ENCODE results near the gene PRPS1.

The PRPS1 gene

DNA sequence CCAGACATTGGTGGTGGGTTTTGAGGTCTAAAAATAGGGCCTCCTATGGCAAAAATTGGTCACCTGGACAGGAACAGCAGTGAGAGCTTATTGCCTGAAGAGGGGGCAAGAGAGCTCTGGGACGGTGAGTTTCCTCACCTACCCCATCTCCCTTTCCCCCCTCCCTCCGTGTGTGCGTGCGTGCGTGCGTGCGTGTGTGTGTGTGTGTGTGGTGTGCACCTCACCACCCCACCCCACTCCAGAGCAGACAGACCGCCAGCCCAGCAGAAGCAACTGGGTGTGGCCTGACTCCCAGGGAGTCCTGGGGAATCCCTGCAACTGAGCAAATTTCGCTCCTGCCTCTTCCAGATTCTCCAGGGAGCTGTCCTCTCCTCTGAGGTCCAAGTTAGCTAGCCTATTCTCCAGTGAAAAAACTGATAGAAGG, 44.7 kb downstream of the PRPS1 start (continued):
- TF ChIP-seq OSR2 (tag by site-specific recombination; IDR thresholded peaks at IDR 0.05) (peak; percentile 55), ZNF560 (tag by site-specific recombination; IDR thresholded peaks at IDR 0.05; ENCODE audit: borderline replicate concordance) (no peak), ZNF10 (tag by site-specific recombination; IDR thresholded peaks at IDR 0.05) (no peak), ZNF768 (tag by site-specific recombination; IDR thresholded peaks at IDR 0.05) (no peak; the same call in 1 of the 2 replicates), ZNF37A (tag by site-specific recombination; IDR thresholded peaks at IDR 0.05) (no peak), SCRT2 (tag by site-specific recombination; IDR thresholded peaks at IDR 0.05) (no peak), ZNF48 (tag by site-specific recombination; IDR thresholded peaks at IDR 0.05) (no peak), ZEB2 (tag by site-specific recombination; IDR thresholded peaks at IDR 0.05) (peak; percentile 72), ZSCAN30 (tag by site-specific recombination; IDR thresholded peaks at IDR 0.05) (peak; percentile 90), ZSCAN16 (tag by site-specific recombination; IDR thresholded peaks at IDR 0.05) (no peak), ZBTB8A (tag by site-specific recombination; IDR thresholded peaks at IDR 0.05) (peak; percentile 37; the same call in 1 of the 2 replicates), ZNF311 (tag by site-specific recombination; IDR thresholded peaks at IDR 0.05; ENCODE audit: borderline replicate concordance) (no peak), ZNF777 (tag by site-specific recombination; IDR thresholded peaks at IDR 0.05; ENCODE audit: borderline replicate concordance) (no peak), SETDB1 (IDR thresholded peaks at IDR 0.05; ENCODE audit: insufficient read length, low read length) (no peak), ZNF266 (tag by site-specific recombination; IDR thresholded peaks at IDR 0.05; ENCODE audit: low read depth) (no peak), TRIM28 (IDR thresholded peaks at IDR 0.05; ENCODE audit: borderline replicate concordance, low read length) (no peak; the same call in 1 of the 2 replicates), FEZF1 (tag by site-specific recombination; IDR thresholded peaks at IDR 0.05) (0 out of 2 replicates have a peak, but pooled peaks have one; percentile 30), ZNF174 (tag by site-specific recombination; IDR thresholded peaks at IDR 0.05) (no peak), ZNF19 (tag by site-specific recombination; IDR thresholded peaks at IDR 0.05; ENCODE audit: low read depth) (no peak), ZNF221 (tag by site-specific recombination; IDR thresholded peaks at IDR 0.05; ENCODE audit: borderline replicate concordance) (no peak), MYNN (tag by site-specific recombination; IDR thresholded peaks at IDR 0.05; ENCODE audit: borderline replicate concordance) (no peak), ZNF501 (tag by site-specific recombination; IDR thresholded peaks at IDR 0.05) (no peak), ZNF404 (tag by site-specific recombination; IDR thresholded peaks at IDR 0.05) (no peak; the same call in 1 of the 2 replicates), KLF9 (tag by site-specific recombination; IDR thresholded peaks at IDR 0.05; ENCODE audit: low read depth) (peak; percentile 73)
- TF ChIP-seq, protein P1, sequence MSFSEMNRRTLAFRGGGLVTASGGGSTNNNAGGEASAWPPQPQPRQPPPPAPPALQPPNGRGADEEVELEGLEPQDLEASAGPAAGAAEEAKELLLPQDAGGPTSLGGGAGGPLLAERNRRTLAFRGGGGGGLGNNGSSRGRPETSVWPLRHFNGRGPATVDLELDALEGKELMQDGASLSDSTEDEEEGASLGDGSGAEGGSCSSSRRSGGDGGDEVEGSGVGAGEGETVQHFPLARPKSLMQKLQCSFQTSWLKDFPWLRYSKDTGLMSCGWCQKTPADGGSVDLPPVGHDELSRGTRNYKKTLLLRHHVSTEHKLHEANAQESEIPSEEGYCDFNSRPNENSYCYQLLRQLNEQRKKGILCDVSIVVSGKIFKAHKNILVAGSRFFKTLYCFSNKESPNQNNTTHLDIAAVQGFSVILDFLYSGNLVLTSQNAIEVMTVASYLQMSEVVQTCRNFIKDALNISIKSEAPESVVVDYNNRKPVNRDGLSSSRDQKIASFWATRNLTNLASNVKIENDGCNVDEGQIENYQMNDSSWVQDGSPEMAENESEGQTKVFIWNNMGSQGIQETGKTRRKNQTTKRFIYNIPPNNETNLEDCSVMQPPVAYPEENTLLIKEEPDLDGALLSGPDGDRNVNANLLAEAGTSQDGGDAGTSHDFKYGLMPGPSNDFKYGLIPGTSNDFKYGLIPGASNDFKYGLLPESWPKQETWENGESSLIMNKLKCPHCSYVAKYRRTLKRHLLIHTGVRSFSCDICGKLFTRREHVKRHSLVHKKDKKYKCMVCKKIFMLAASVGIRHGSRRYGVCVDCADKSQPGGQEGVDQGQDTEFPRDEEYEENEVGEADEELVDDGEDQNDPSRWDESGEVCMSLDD (tag by site-specific recombination; IDR thresholded peaks at IDR 0.05): peak; percentile 92
- TF ChIP-seq, protein P2, sequence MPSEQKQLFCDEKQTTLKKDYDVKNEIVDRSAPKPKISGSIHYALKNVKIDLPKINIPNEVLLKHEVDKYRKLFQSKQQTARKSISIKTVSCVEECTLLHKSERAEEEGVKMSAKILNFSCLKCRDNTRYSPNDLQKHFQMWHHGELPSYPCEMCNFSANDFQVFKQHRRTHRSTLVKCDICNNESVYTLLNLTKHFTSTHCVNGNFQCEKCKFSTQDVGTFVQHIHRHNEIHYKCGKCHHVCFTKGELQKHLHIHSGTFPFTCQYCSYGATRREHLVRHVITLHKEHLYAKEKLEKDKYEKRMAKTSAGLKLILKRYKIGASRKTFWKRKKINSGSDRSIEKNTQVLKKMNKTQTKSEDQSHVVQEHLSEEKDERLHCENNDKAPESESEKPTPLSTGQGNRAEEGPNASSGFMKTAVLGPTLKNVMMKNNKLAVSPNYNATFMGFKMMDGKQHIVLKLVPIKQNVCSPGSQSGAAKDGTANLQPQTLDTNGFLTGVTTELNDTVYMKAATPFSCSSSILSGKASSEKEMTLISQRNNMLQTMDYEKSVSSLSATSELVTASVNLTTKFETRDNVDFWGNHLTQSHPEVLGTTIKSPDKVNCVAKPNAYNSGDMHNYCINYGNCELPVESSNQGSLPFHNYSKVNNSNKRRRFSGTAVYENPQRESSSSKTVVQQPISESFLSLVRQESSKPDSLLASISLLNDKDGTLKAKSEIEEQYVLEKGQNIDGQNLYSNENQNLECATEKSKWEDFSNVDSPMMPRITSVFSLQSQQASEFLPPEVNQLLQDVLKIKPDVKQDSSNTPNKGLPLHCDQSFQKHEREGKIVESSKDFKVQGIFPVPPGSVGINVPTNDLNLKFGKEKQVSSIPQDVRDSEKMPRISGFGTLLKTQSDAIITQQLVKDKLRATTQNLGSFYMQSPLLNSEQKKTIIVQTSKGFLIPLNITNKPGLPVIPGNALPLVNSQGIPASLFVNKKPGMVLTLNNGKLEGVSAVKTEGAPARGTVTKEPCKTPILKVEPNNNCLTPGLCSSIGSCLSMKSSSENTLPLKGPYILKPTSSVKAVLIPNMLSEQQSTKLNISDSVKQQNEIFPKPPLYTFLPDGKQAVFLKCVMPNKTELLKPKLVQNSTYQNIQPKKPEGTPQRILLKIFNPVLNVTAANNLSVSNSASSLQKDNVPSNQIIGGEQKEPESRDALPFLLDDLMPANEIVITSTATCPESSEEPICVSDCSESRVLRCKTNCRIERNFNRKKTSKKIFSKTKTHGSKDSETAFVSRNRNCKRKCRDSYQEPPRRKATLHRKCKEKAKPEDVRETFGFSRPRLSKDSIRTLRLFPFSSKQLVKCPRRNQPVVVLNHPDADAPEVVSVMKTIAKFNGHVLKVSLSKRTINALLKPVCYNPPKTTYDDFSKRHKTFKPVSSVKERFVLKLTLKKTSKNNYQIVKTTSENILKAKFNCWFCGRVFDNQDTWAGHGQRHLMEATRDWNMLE (tag by site-specific recombination; conservative IDR thresholded peaks at IDR 0.05; ENCODE audit: low read depth): no peak
- TF ChIP-seq, protein P3, sequence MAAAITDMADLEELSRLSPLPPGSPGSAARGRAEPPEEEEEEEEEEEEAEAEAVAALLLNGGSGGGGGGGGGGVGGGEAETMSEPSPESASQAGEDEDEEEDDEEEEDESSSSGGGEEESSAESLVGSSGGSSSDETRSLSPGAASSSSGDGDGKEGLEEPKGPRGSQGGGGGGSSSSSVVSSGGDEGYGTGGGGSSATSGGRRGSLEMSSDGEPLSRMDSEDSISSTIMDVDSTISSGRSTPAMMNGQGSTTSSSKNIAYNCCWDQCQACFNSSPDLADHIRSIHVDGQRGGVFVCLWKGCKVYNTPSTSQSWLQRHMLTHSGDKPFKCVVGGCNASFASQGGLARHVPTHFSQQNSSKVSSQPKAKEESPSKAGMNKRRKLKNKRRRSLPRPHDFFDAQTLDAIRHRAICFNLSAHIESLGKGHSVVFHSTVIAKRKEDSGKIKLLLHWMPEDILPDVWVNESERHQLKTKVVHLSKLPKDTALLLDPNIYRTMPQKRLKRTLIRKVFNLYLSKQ (tag by site-specific recombination; IDR thresholded peaks at IDR 0.05; ENCODE audit: borderline replicate concordance): no peak
- TF ChIP-seq, protein P4, sequence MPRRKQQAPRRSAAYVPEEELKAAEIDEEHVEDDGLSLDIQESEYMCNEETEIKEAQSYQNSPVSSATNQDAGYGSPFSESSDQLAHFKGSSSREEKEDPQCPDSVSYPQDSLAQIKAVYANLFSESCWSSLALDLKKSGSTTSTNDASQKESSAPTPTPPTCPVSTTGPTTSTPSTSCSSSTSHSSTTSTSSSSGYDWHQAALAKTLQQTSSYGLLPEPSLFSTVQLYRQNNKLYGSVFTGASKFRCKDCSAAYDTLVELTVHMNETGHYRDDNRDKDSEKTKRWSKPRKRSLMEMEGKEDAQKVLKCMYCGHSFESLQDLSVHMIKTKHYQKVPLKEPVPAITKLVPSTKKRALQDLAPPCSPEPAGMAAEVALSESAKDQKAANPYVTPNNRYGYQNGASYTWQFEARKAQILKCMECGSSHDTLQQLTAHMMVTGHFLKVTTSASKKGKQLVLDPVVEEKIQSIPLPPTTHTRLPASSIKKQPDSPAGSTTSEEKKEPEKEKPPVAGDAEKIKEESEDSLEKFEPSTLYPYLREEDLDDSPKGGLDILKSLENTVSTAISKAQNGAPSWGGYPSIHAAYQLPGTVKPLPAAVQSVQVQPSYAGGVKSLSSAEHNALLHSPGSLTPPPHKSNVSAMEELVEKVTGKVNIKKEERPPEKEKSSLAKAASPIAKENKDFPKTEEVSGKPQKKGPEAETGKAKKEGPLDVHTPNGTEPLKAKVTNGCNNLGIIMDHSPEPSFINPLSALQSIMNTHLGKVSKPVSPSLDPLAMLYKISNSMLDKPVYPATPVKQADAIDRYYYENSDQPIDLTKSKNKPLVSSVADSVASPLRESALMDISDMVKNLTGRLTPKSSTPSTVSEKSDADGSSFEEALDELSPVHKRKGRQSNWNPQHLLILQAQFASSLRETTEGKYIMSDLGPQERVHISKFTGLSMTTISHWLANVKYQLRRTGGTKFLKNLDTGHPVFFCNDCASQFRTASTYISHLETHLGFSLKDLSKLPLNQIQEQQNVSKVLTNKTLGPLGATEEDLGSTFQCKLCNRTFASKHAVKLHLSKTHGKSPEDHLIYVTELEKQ (tag by site-specific recombination; IDR thresholded peaks at IDR 0.05; ENCODE audit: borderline replicate concordance): peak; percentile 74; the same call in 1 of the 2 replicates

All from HEK293 (cell line).